VCaP (cell line): ENCODE measurements around the gene IFNAR1.

Experiments
- H3K27ac ChIP-seq: fragments of 450-650 bp; 2 replicates; pipeline ENCODE4 v1.5.1; 2017
- CTCF ChIP-seq: fragments of 450-650 bp; conservative IDR thresholded peaks from 2 replicates; pipeline ENCODE4 v1.5.1; 2017; ENCODE audit warnings: mild to moderate bottlenecking, moderate library complexity

IFNAR1 gene

GRCh38 chr21:33305938-33306337, 18.8 kb upstream of the IFNAR1 start:
- no peak for TF ChIP-seq CTCF
- peak overlapping the region; percentile 98 for H3K27ac ChIP-seq

GRCh38 chr21:33308586-33309490, 15.9 kb upstream of the IFNAR1 start:
- no peak overlapping the region for H3K27ac ChIP-seq
- no peak for TF ChIP-seq CTCF

- TF ChIP-seq CTCF, result no peak
- no peak overlapping the region for H3K27ac ChIP-seq
These were observed 15.0 kb upstream of the IFNAR1 start for GRCh38 chr21:33309778-33310177.

GRCh38 chr21:33312121-33312520, 12.6 kb upstream of the IFNAR1 start:
- no peak overlapping the region for H3K27ac ChIP-seq
- no peak for TF ChIP-seq CTCF

GRCh38 chr21:33313183-33313582, 11.6 kb upstream of the IFNAR1 start:
- TF ChIP-seq CTCF, result no peak

GRCh38 chr21:33313611-33314010, 11.2 kb upstream of the IFNAR1 start:
- no peak for TF ChIP-seq CTCF
- no peak overlapping the region for H3K27ac ChIP-seq

More at GRCh38 chr21:33313183-33313582, 11.6 kb upstream of the IFNAR1 start:
- no peak overlapping the region for H3K27ac ChIP-seq

GRCh38 chr21:33314111-33314510, 10.7 kb upstream of the IFNAR1 start:
- no peak overlapping the region for H3K27ac ChIP-seq
- no peak for TF ChIP-seq CTCF
